H1 (cell line): ENCODE results near the gene EMD. TPM values are rescaled to one million over a fixed set of nuclear protein-coding genes. Genes with fewer than 3 reads are reported as not detected.

ENCODE experiments used
- CTCF ChIA-PET: fragments of 300-600 bp; sonication (Branson Sonifier 250); formaldehyde crosslinking; loops from one replicate; lab custom pipeline; 2021; ENCODE audit not compliant: partially characterized antibody; lab: Charles Lee
- POLR2A ChIA-PET: fragments of 300-600 bp; sonication (Branson Sonifier 250); formaldehyde crosslinking; loops from one replicate; lab custom pipeline; 2021; ENCODE audit warnings: inconsistent platforms; ENCODE audit not compliant: partially characterized antibody; lab: Charles Lee
- DNase-seq, 2 experiments: peaks; one replicate each; pipeline versions ENCODE4 v3.0.0 to v3.0.0-alpha.2; 2010 to 2022; ENCODE audit warnings: low spot score in 2 of 2, low read depth in 1 of 2, mixed read lengths in 1 of 2
- FAIRE-seq: peaks from 2 replicates; lab custom pipeline; 2011; peaks lifted over from hg19 to GRCh38; lab: Jason Lieb, UNC
- H2AFZ ChIP-seq: 2 replicates; pipeline ENCODE4 v1.8.1; 2012; ENCODE audit warnings: low read length, inconsistent platforms
- H2AK5ac ChIP-seq: 2 replicates; pipeline ENCODE4 v1.6.1; 2013; ENCODE audit warnings: low read depth, low read length
- H2BK120ac ChIP-seq: replicated peaks from 2 replicates; pipeline ENCODE3; 2013; ENCODE audit warnings: low read depth, low read length, inconsistent platforms
- H2BK12ac ChIP-seq: 2 replicates; pipeline ENCODE4 v1.6.1; 2013; ENCODE audit warnings: low read depth, low read length
- H2BK15ac ChIP-seq: 2 replicates; pipeline ENCODE4 v1.6.1; 2013; ENCODE audit warnings: low read length
- H2BK20ac ChIP-seq: 2 replicates; pipeline ENCODE4 v1.6.1; 2013; ENCODE audit warnings: low read length
- H2BK5ac ChIP-seq: 2 replicates; pipeline ENCODE4 v1.6.1; 2013; ENCODE audit warnings: low read depth, low read length
- H3K14ac ChIP-seq: 2 replicates; pipeline ENCODE4 v1.6.1; 2013; ENCODE audit warnings: inconsistent platforms; ENCODE audit not compliant: insufficient read length
- H3K18ac ChIP-seq: 2 replicates; pipeline ENCODE4 v1.6.1; 2013; ENCODE audit warnings: low read length; ENCODE audit errors: extremely low read depth
- H3K23ac ChIP-seq: 2 replicates; pipeline ENCODE4 v1.6.1; 2013; ENCODE audit warnings: inconsistent platforms; ENCODE audit not compliant: insufficient read length
- H3K23me2 ChIP-seq: 2 replicates; pipeline ENCODE4 v1.6.1; 2013; ENCODE audit warnings: low read depth, low read length
- H3K27ac ChIP-seq: 2 replicates; pipeline ENCODE4 v1.6.1; 2011; ENCODE audit warnings: low read depth, low read length, inconsistent platforms
- H3K27me3 ChIP-seq, 4 experiments: replicated peaks in 1 of 4; 1 replicate in 1 of 4; 2 replicates in 3 of 4; pipeline versions ENCODE4 v1.6.1 to v1.8.1; 2011 to 2013; ENCODE audit warnings: low read length in 3 of 4, mild to moderate bottlenecking in 3 of 4, inconsistent platforms in 2 of 4, mixed read lengths in 2 of 4, moderate library complexity in 1 of 4; ENCODE audit not compliant: control insufficient read depth in 3 of 4, insufficient read depth in 3 of 4; ENCODE audit errors: extremely low read depth in 1 of 4
- H3K36me3 ChIP-seq, 4 experiments: 2 replicates each; pipeline versions ENCODE4 v1.6.1 to v1.8.1; 2011 to 2013; ENCODE audit warnings: mild to moderate bottlenecking in 4 of 4, low read length in 3 of 4, moderate library complexity in 2 of 4, control low read depth in 1 of 4, inconsistent platforms in 1 of 4; ENCODE audit not compliant: insufficient read depth in 4 of 4, control insufficient read depth in 2 of 4
- H3K4ac ChIP-seq: replicated peaks from 2 replicates; pipeline ENCODE3; 2013; ENCODE audit warnings: low read length, low read depth, mixed read lengths, inconsistent platforms; ENCODE audit not compliant: insufficient read length
- H3K4me1 ChIP-seq, 4 experiments: replicated peaks in 1 of 4; 1 replicate in 1 of 4; 2 replicates in 3 of 4; pipeline versions ENCODE4 v1.6.1 to v1.8.1; 2011 to 2013; ENCODE audit warnings: low read length in 3 of 4, inconsistent platforms in 2 of 4, mixed read lengths in 1 of 4; ENCODE audit not compliant: insufficient read depth in 4 of 4, control insufficient read depth in 3 of 4
- H3K4me2 ChIP-seq, 2 experiments: 2 replicates each; pipeline versions ENCODE4 v1.6.1 to v1.8.1; 2011 to 2013; ENCODE audit warnings: low read depth in 2 of 2, low read length in 2 of 2, control low read depth in 1 of 2, inconsistent platforms in 1 of 2, mild to moderate bottlenecking in 1 of 2; ENCODE audit not compliant: insufficient read depth in 1 of 2
- H3K4me3 ChIP-seq, 4 experiments: fragments of 200-600, 300-600 bp in 1 of 4; sonication (generic), shearing (Covaris generic), sonication (Bioruptor Twin) in 1 of 4; 2 replicates each; pipeline versions ENCODE4 v1.5.1 to v1.8.1; 2011 to 2016; ENCODE audit warnings: low read length in 4 of 4, low read depth in 3 of 4, control low read depth in 2 of 4, inconsistent platforms in 2 of 4, mild to moderate bottlenecking in 2 of 4, mixed read lengths in 1 of 4, moderate library complexity in 1 of 4; ENCODE audit not compliant: insufficient read depth in 2 of 4; ENCODE audit errors: extremely low read depth in 1 of 4
- H3K56ac ChIP-seq: replicated peaks from 2 replicates; pipeline ENCODE3; 2013; ENCODE audit warnings: low read depth, mild to moderate bottlenecking, mixed read lengths, low read length, inconsistent platforms; ENCODE audit not compliant: insufficient read length
- H3K79me1 ChIP-seq: 2 replicates; pipeline ENCODE4 v1.6.1; 2013; ENCODE audit warnings: low read depth, low read length, control low read depth
- H3K79me2 ChIP-seq, 2 experiments: 2 replicates each; pipeline versions ENCODE4 v1.6.1 to v1.8.1; 2012 to 2013; ENCODE audit warnings: low read length in 2 of 2, mild to moderate bottlenecking in 2 of 2, inconsistent platforms in 1 of 2; ENCODE audit not compliant: insufficient read depth in 2 of 2, control insufficient read depth in 1 of 2
- H3K9ac ChIP-seq, 4 experiments: replicated peaks in 1 of 4; 1 replicate in 1 of 4; 2 replicates in 3 of 4; pipeline versions ENCODE4 v1.6.1 to v1.8.1; 2011 to 2013; ENCODE audit warnings: low read depth in 3 of 4, low read length in 3 of 4, control low read depth in 2 of 4, mild to moderate bottlenecking in 2 of 4, moderate library complexity in 2 of 4, inconsistent platforms in 1 of 4; ENCODE audit errors: extremely low read depth in 1 of 4
- H3K9me3 ChIP-seq, 2 experiments: 2 replicates each; pipeline versions ENCODE4 v1.6.1 to v1.8.1; 2012 to 2013; ENCODE audit warnings: mild to moderate bottlenecking in 2 of 2, moderate library complexity in 2 of 2, control low read depth in 1 of 2, inconsistent platforms in 1 of 2, low read depth in 1 of 2, low read length in 1 of 2, mixed read lengths in 1 of 2; ENCODE audit not compliant: insufficient read depth in 2 of 2
- H4K20me1 ChIP-seq, 2 experiments: replicated peaks in 1 of 2; 2 replicates each; pipeline versions ENCODE3 to v1.8.1; 2011 to 2013; ENCODE audit warnings: inconsistent platforms in 2 of 2, low read length in 2 of 2, mild to moderate bottlenecking in 1 of 2; ENCODE audit not compliant: insufficient read depth in 2 of 2, control insufficient read depth in 1 of 2
- H4K5ac ChIP-seq: 2 replicates; pipeline ENCODE4 v1.6.1; 2013; ENCODE audit warnings: low read length, low read depth, mixed read lengths, inconsistent platforms; ENCODE audit not compliant: insufficient read length
- H4K8ac ChIP-seq: 2 replicates; pipeline ENCODE4 v1.8.0; 2013; ENCODE audit warnings: mild to moderate bottlenecking, moderate library complexity, low read length, inconsistent platforms; ENCODE audit not compliant: insufficient read depth; ENCODE audit errors: extremely low read depth
- H4K91ac ChIP-seq: replicated peaks from 2 replicates; pipeline ENCODE3; 2013; ENCODE audit warnings: low read length, mixed read lengths, inconsistent platforms; ENCODE audit not compliant: insufficient read length
- BACH1 ChIP-seq: IDR thresholded peaks from 2 replicates; pipeline ENCODE4 v1.6.1; 2012; ENCODE audit warnings: low read length, improper control_type of control experiment
- GTF2F1 ChIP-seq: IDR thresholded peaks from 2 replicates; pipeline ENCODE4 v1.6.1; 2012; ENCODE audit warnings: low read depth, low read length, improper control_type of control experiment, borderline replicate concordance
- KDM1A ChIP-seq: fragments of 200-600, 300-600 bp; sonication (generic); IDR thresholded peaks from 2 replicates; pipeline ENCODE4 v1.7.1; 2016; ENCODE audit warnings: mild to moderate bottlenecking, low read length, borderline replicate concordance
- NANOG ChIP-seq: IDR thresholded peaks from 2 replicates; pipeline ENCODE4 v1.6.1; 2011; ENCODE audit warnings: low read length, low read depth, mild to moderate bottlenecking, inconsistent platforms; ENCODE audit not compliant: insufficient read depth, poor library complexity, severe bottlenecking
- POU5F1 ChIP-seq: IDR thresholded peaks from 2 replicates; pipeline ENCODE4 v1.6.1; 2011; ENCODE audit warnings: low read depth, mild to moderate bottlenecking, low read length, moderate library complexity
- SP2 ChIP-seq: IDR thresholded peaks from 2 replicates; pipeline ENCODE4 v1.6.1; 2012; ENCODE audit warnings: mild to moderate bottlenecking, low read length, inconsistent platforms
- WGBS, 2 experiments: shearing (Covaris generic) in 1 of 2; methylation state at CpG; one replicate each; pipeline versions ENCODE4 v1.1.6 to v1.1.7; 2013 to 2015; ENCODE audit warnings: low lambda C conversion rate in 2 of 2, mixed read lengths in 2 of 2, inconsistent platforms in 1 of 2, low coverage in 1 of 2, missing lambda C conversion rate in 1 of 2; ENCODE audit not compliant: insufficient replicate concordance in 2 of 2, insufficient coverage in 1 of 2, insufficient read length in 1 of 2; ENCODE audit errors: extremely low coverage in 1 of 2, missing lambda C conversion rate in 1 of 2; 5-methylcytosine and 5-hydroxymethylcytosine counted together
- polyA plus RNA-seq, 7 experiments: library from polyadenylated mRNA; depleted of rRNA in 3 of 7; stranded (reverse) in 5 of 7; unstranded in 2 of 7; fragments of >200 nt in 5 of 7; fragments of 200-250 nt in 2 of 7; gene quantifications; 1 replicate in 5 of 7; 2 replicates in 1 of 7; 4 replicates in 1 of 7; pipeline versions ENCODE4 v1.2.1 to v1.2.3, GENCODE V29; 2011 to 2013; ENCODE audit warnings: missing spikeins in 2 of 7, mixed read lengths in 2 of 7
- total RNA-seq: library from RNA; stranded (reverse); fragmentation: NEBNext Ultra II Directional; extraction: Animal tissue kit (Norgen Biotek cat#: 25700); gene quantifications from 2 replicates; pipeline ENCODE4 v1.2.1, GENCODE V29; 2021
- TF ChIP-seq, protein P1 (sequence below): IDR thresholded peaks from 2 replicates; pipeline ENCODE4 v1.6.1; 2012; ENCODE audit warnings: low read length, inconsistent platforms
- TF ChIP-seq, protein P2 (sequence below): IDR thresholded peaks from 2 replicates; pipeline ENCODE4 v1.6.1; 2011; ENCODE audit warnings: low read length, improper control_type of control experiment

Gene EMD
- total and polyA plus RNA-seq, 2 of the 8 experiments (the other 6 are each of a cell fraction or from before 2014, with no cell fraction given): 45.5 to 109 TPM

DNA sequence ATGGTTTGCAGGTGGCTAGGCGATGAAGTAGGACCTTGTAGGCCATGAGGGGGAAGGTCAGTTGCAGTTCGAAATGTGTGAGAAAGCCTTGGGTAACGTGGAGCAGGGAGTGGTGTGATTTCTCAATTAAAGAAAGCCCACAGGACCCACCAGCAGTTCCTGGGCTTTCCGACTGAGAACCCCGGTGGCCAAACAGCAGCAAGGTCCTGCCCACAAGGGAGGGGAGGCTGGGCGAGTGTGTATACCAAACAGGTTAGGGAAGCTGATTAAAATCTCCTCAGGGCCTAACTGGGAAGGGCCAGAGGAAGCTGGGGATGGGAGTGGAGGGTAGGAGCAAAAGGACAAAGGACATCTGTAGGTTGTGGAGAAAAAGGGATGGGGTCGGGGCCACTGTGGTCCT lies 51.8 kb downstream of the EMD start:
- H4K8ac ChIP-seq: no peak overlapping the region
- no peaks in the 10 kb centered on the region for H3K27me3 ChIP-seq
- no peak overlapping the region for H3K4me3 ChIP-seq
- TF ChIP-seq, protein P1, sequence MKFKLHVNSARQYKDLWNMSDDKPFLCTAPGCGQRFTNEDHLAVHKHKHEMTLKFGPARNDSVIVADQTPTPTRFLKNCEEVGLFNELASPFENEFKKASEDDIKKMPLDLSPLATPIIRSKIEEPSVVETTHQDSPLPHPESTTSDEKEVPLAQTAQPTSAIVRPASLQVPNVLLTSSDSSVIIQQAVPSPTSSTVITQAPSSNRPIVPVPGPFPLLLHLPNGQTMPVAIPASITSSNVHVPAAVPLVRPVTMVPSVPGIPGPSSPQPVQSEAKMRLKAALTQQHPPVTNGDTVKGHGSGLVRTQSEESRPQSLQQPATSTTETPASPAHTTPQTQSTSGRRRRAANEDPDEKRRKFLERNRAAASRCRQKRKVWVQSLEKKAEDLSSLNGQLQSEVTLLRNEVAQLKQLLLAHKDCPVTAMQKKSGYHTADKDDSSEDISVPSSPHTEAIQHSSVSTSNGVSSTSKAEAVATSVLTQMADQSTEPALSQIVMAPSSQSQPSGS: no peak
- TF ChIP-seq BACH1 (no peak), SP2 (no peak), KDM1A (no peak), NANOG (no peak), POU5F1 (no peak), GTF2F1 (no peak)
- TF ChIP-seq, protein P2, sequence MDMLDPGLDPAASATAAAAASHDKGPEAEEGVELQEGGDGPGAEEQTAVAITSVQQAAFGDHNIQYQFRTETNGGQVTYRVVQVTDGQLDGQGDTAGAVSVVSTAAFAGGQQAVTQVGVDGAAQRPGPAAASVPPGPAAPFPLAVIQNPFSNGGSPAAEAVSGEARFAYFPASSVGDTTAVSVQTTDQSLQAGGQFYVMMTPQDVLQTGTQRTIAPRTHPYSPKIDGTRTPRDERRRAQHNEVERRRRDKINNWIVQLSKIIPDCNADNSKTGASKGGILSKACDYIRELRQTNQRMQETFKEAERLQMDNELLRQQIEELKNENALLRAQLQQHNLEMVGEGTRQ: no peak
- no peak overlapping the region for H2BK20ac ChIP-seq
- no peak overlapping the region for H2BK120ac ChIP-seq
- H2AK5ac ChIP-seq: no peak overlapping the region
- no peak overlapping the region for H2AFZ ChIP-seq
- FAIRE-seq: no peak
- no peak overlapping the region for H3K23ac ChIP-seq
- no peak overlapping the region for H3K27ac ChIP-seq
- 90% methylated on average over 6 of the region's 7 CpGs; no CpG with 5 or more reads in 1 of the 2 experiments for WGBS, 2 experiments
- no peak overlapping the region for H4K91ac ChIP-seq
- peaks cover 0 to 4% of the 10 kb centered on the region in 2 experiments for H4K20me1 ChIP-seq
- no peak overlapping the region for H2BK12ac ChIP-seq
- no peak overlapping the region for H4K5ac ChIP-seq
- H3K4me2 ChIP-seq: no peak overlapping the region
- H3K9me3 ChIP-seq: no peaks in the 10 kb centered on the region
- H3K4ac ChIP-seq: no peak overlapping the region
- H3K79me2 ChIP-seq: peaks cover 3 to 9% of the 10 kb centered on the region in 2 experiments; a peak in 2 of 4 replicates
- no peak overlapping the region for H3K9ac ChIP-seq
- no peak overlapping the region for H2BK5ac ChIP-seq
- no peak overlapping the region for H2BK15ac ChIP-seq
- no peak overlapping the region for H3K14ac ChIP-seq
- no peaks in the 10 kb centered on the region for H3K4me1 ChIP-seq
- H3K18ac ChIP-seq: no peak overlapping the region
- H3K56ac ChIP-seq: no peak overlapping the region
- H3K36me3 ChIP-seq: peaks cover 0 to 14% (median 7%) of the 10 kb centered on the region in 4 experiments; a peak in 5 of 8 replicates
- POLR2A ChIA-PET: interaction anchor here (0.9 to 2.0 kb wide), 3 partner anchors 15 to 33 kb away, joined by 3 to 7 read pairs (median 4); partner anchors contain the start of genes DNASE1L1 and RPL10
- no peak for DNase-seq
- peaks cover 4% of the 10 kb centered on the region; the same call in 1 of the 2 replicates for H3K23me2 ChIP-seq
- CTCF ChIA-PET: interaction anchor here (0.6 to 1.9 kb wide), 2 partner anchors 29 to 77 kb away, joined by 3 to 7 read pairs; no protein-coding TSS in a partner anchor
- H3K79me1 ChIP-seq: no peaks in the 10 kb centered on the region
